Hepatocyte (in vitro differentiated cells): ENCODE results near the gene C19orf44. TPM values are rescaled to one million over a fixed set of nuclear protein-coding genes. Genes with fewer than 3 reads are reported as not detected.

Experiments
- DNase-seq: peaks from one replicate; pipeline ENCODE4 v3.0.0-alpha.2; 2016; ENCODE audit warnings: low spot score
- H2AFZ ChIP-seq: fragments of 200-600 bp; sonication (generic); 2 replicates; pipeline ENCODE4 v1.6.0; 2016; ENCODE audit warnings: antibody characterized with exemption, mild to moderate bottlenecking
- H3K27ac ChIP-seq: fragments of 200-600 bp; sonication (generic); 2 replicates; pipeline ENCODE4 v1.5.1; 2016; ENCODE audit warnings: mild to moderate bottlenecking
- H3K27me3 ChIP-seq: fragments of 200-600 bp; sonication (generic); 2 replicates; pipeline ENCODE4 v1.6.1; 2016
- H3K36me3 ChIP-seq: fragments of 200-600 bp; sonication (generic); replicated peaks from 2 replicates; pipeline ENCODE4 v1.5.1; 2016; ENCODE audit warnings: low read depth; ENCODE audit not compliant: insufficient read depth
- H3K4me1 ChIP-seq: fragments of 200-600 bp; sonication (generic); 2 replicates; pipeline ENCODE4 v1.5.1; 2016; ENCODE audit warnings: mild to moderate bottlenecking, moderate library complexity; ENCODE audit not compliant: insufficient read depth
- H3K4me2 ChIP-seq: fragments of 200-600 bp; sonication (generic); 2 replicates; pipeline ENCODE4 v1.6.0; 2016
- H3K4me3 ChIP-seq: fragments of 200-600 bp; sonication (generic); 2 replicates; pipeline ENCODE4 v1.5.1; 2016; ENCODE audit warnings: mild to moderate bottlenecking
- H3K79me2 ChIP-seq: fragments of 200-600 bp; sonication (generic); 2 replicates; pipeline ENCODE4 v1.6.0; 2017; ENCODE audit warnings: mild to moderate bottlenecking
- H3K9me2 ChIP-seq: fragments of 200-600 bp; sonication (generic); replicated peaks from 2 replicates; pipeline ENCODE4 v1.6.0; 2017; ENCODE audit warnings: mild to moderate bottlenecking; ENCODE audit not compliant: insufficient read depth
- H3K9me3 ChIP-seq: fragments of 200-600 bp; sonication (generic); 2 replicates; pipeline ENCODE4 v1.5.1; 2016; ENCODE audit warnings: low read depth, mild to moderate bottlenecking
- H4K20me1 ChIP-seq: fragments of 200-600 bp; sonication (generic); 2 replicates; pipeline ENCODE4 v1.6.0; 2016; ENCODE audit warnings: mild to moderate bottlenecking; ENCODE audit not compliant: insufficient read depth, poor library complexity, severe bottlenecking
- CTCF ChIP-seq: fragments of 200-600 bp; sonication (generic); IDR thresholded peaks from 2 replicates; pipeline ENCODE4 v1.5.1; 2016; ENCODE audit warnings: antibody characterized with exemption, mild to moderate bottlenecking; ENCODE audit not compliant: poor library complexity
- EZH2 ChIP-seq: fragments of 200-600 bp; sonication (generic); IDR thresholded peaks from 2 replicates; pipeline ENCODE4 v1.6.1; 2016; ENCODE audit warnings: antibody characterized with exemption, mild to moderate bottlenecking, borderline replicate concordance
- EZH2phosphoT487 ChIP-seq: fragments of 200-600 bp; sonication (generic); IDR thresholded peaks from one replicate; pipeline ENCODE4 v1.6.1; 2018; ENCODE audit warnings: antibody characterized with exemption, mild to moderate bottlenecking, low read depth, moderate library complexity; ENCODE audit not compliant: unreplicated experiment, severe bottlenecking
- WGBS: methylation state at CpG from one replicate; pipeline ENCODE4 v1.1.6; 2016; ENCODE audit warnings: low lambda C conversion rate; ENCODE audit errors: missing lambda C conversion rate; 5-methylcytosine and 5-hydroxymethylcytosine counted together
- polyA plus RNA-seq: library from polyadenylated mRNA; unstranded; fragments of >200 nt; fragmentation: Nextera tagmentation; extraction: Ambion mirVana; gene quantifications from 2 replicates; pipeline ENCODE4 v1.2.1, GENCODE V29; 2016
- total RNA-seq: library from RNA; depleted of rRNA; stranded (reverse); fragments of >200 nt; gene quantifications from 2 replicates; pipeline ENCODE4 v1.2.3, GENCODE V29; 2014

C19orf44 gene
- total and polyA plus RNA-seq, 2 experiments from 2014 or later: 2.9 to 3.0 TPM

DNA sequence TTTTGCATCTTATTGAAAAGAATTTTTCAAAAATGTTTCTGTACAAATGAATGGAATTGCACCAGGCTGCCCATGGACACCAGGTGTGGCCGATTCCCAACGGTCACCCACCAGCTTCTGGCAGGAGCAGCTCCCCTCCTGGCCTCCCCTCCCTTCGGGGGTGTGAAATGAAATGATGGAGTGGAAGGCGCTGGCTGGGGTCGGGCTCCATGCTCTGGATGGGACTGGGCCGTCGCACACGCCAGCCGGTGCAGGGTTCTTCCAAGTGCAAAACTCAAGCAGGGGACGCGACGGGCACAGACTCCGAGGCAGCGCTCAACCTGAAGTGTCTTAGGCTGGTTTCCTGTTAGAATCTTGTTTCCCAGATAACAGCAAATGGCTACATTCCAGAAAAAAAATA lies 21.9 kb downstream of the C19orf44 start:
- Histone ChIP-seq H3K4me3 (no peak overlapping the region), H3K4me2 (no peak overlapping the region), H3K9me3 (no peaks in the 10 kb centered on the region), H3K36me3 (no peaks in the 10 kb centered on the region), H3K9me2 (no peaks in the 10 kb centered on the region), H3K4me1 (no peaks in the 10 kb centered on the region), H4K20me1 (no peaks in the 10 kb centered on the region), H3K27ac (no peak overlapping the region), H3K27me3 (no peaks in the 10 kb centered on the region), H3K79me2 (no peaks in the 10 kb centered on the region), H2AFZ (no peak overlapping the region)
- 95% methylated on average over 14 of the region's 14 CpGs for WGBS
- DNase-seq: no peak
- no peak for TF ChIP-seq EZH2
- no peak for TF ChIP-seq EZH2phosphoT487
- TF ChIP-seq CTCF: no peak

DNA sequence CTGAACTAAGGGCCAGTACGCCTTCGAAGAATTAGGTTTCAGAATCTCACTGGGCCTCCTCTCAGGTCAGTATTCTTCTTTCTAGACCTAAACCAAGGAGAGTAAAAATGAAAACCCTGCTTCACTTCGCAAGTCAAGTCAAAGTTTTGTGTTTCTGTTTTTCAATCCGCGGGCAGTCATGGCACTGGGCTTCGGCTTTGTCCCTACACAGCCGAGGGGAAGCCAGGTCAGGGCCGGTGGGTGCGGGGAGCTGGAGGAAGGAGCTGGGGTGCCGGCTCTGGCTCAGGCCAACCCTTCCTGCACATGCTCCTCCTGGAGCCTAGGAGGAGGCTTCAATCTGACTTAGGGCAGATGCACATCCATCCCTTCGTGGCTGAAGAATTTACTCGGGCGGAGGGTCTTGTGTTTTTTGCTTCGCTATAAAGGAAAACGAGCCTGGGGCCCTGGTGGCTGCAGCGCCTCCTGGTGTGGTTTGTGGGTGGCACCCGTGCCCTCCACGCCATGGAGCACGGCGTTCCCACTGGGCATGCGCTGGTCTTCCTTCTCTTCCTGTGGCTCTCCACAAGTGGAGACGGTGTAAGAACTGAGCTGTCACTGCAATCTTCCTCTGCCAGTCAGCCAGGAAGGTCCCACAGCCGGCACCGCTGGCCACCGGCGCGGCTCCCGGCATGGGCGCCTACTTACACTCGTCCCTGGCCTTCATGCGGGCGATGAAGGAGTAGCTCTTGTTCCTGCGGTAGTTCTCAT lies 22.5 kb downstream of the C19orf44 start:
- no peaks in the 10 kb centered on the region for H4K20me1 ChIP-seq
- H3K4me3 ChIP-seq: no peak overlapping the region
- no peaks in the 10 kb centered on the region for H3K79me2 ChIP-seq
- no peaks in the 10 kb centered on the region for H3K9me3 ChIP-seq
- no peaks in the 10 kb centered on the region for H3K9me2 ChIP-seq
- no peaks in the 10 kb centered on the region for H3K27me3 ChIP-seq
- no peaks in the 10 kb centered on the region for H3K36me3 ChIP-seq
- H3K27ac ChIP-seq: no peak overlapping the region
- no peak for DNase-seq
- no peak overlapping the region for H2AFZ ChIP-seq
- WGBS: 95% methylated on average over 33 of the region's 33 CpGs
- no peak for TF ChIP-seq EZH2
- TF ChIP-seq CTCF: no peak
- H3K4me1 ChIP-seq: no peaks in the 10 kb centered on the region
- no peak overlapping the region for H3K4me2 ChIP-seq

DNA sequence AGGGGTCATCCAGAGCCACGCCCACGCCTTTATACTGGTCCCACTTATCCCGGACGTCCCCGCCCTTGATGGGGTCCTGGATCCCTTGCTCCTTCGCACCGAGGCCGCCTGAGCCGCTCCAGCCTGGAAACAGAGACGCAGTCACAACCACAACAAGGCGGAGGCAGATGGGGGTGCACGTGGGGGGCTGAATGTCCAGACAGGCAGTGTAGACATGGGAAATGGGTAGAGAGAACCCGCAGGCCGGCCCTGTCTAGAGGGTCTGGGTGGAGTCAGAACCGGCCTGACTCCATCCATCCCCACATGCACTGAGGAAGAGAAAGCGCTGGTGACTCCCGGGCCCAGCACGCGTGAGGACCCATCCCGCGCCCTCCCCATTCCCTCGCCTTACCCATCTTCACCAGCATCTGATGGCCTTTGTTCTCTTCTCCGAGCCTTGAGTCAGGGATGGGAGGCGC lies 23.1 kb downstream of the C19orf44 start:
- TF ChIP-seq EZH2phosphoT487 (no peak), EZH2 (no peak), CTCF (no peak)
- no peak for DNase-seq
- no peak overlapping the region for H2AFZ ChIP-seq
- no peak overlapping the region for H3K4me3 ChIP-seq
- H3K27me3 ChIP-seq: no peaks in the 10 kb centered on the region
- H3K4me2 ChIP-seq: no peak overlapping the region
- H3K4me1 ChIP-seq: no peaks in the 10 kb centered on the region
- H3K79me2 ChIP-seq: no peaks in the 10 kb centered on the region
- no peaks in the 10 kb centered on the region for H4K20me1 ChIP-seq
- 95% methylated on average over 24 of the region's 24 CpGs for WGBS
- H3K9me3 ChIP-seq: no peaks in the 10 kb centered on the region
- H3K27ac ChIP-seq: no peak overlapping the region
- H3K9me2 ChIP-seq: no peaks in the 10 kb centered on the region
- H3K36me3 ChIP-seq: no peaks in the 10 kb centered on the region
